SK-N-DZ (cell line): Measurements from ENCODE around the gene ZCCHC2.
A peak's percentile ranks its signal among the peaks of the same experiment; 100 is the strongest.

ENCODE experiments used
- DNase-seq: peaks from one replicate; pipeline ENCODE4 v3.0.0-alpha.2; 2015; ENCODE audit warnings: low spot score

Gene ZCCHC2

DNA sequence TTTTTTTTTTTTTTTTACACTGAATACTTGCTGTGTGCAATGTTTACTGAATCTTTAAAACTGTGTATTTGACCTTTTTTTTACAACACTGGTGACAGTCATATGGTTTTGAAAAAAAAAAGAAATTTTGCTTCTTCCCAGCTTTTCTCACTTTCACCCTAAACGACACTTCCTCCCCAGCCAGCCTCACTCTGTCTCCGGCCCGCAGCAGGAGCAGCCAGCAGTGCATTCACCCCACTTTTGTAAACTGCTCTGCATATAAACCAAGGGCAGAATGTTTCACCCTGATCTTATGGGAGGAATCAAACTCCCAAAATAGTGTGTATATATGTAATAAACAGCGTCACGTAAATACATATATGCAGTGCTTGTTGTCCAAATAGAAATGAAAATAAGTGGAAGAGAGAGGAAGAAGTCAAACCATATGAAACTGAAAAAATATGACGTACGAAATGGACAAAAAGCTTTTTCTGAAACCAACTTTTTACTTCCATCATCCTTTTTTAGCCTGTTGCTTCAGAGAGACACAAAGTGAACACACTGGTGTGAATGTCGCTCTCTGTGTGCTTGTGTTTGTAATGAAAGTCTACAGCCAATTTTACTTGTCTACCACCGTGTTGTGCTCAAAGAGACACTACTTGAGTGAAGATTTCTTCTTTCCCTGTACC is 54.2 kb downstream of the ZCCHC2 start:
- no peak for DNase-seq

DNA sequence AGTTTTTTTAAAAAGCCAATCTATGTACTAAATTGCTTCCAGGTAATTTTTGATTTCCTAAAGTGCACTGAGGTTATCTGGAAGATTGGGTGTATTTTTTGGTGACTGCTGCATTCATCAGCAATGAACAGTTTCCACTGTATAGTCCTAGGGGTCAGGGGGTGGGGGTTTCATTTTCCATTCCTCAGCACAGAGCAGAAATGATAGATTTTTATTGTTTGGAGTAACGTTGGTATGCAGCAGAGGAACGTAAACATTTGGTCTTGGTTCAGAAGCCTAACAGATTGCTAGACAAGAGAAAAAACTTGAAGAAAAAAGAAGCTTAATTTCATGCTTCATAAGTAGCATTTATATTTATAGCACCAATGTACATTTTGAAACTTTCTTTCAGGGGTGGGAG is 54.9 kb downstream of the ZCCHC2 start:
- no peak for DNase-seq

DNA sequence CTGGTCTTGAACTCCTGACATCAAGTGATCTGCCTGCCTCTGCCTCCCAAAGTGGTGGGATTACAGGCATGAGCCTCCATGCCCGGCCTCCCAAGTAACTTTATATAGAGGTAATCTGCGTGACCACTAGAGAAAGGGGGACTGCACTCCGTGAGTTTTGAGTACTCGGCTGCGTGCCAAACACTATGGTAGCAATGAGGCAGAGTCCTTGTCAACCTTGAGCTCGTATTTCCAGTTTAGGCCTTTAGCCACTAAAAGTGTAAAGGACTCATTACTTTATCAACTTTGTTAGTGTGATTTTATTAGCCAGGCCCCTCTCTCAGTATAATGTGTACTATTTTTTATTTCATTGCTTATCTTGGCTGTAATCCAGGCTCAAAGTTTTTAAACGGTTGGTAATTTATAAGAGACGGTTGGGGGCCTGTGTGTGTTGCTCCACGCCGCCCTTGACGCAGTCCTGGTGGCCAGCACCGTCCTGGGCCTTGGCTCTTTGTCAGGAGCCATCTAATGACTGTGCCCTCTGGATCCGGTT is 56.2 kb downstream of the ZCCHC2 start:
- DNase-seq = no peak

DNA sequence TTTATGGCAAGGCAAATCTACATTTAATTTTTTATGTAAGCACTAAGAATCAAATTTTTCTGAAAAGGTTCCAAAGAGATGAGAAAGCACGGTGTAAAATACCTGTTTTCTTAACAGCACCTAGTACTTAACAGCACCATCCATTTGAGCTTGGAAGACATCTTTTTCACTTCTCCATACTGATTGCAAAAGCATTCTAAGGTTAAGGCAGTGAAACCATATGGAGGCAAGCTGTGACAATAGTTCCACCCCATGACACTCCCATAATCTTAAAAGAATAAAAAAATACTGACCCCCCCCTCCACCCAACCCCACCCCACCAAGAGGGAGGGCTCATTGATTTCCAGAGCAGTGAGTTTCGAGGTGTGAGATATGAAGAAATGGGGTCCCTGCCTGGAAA is 60.6 kb downstream of the ZCCHC2 start:
- no peak for DNase-seq

DNA sequence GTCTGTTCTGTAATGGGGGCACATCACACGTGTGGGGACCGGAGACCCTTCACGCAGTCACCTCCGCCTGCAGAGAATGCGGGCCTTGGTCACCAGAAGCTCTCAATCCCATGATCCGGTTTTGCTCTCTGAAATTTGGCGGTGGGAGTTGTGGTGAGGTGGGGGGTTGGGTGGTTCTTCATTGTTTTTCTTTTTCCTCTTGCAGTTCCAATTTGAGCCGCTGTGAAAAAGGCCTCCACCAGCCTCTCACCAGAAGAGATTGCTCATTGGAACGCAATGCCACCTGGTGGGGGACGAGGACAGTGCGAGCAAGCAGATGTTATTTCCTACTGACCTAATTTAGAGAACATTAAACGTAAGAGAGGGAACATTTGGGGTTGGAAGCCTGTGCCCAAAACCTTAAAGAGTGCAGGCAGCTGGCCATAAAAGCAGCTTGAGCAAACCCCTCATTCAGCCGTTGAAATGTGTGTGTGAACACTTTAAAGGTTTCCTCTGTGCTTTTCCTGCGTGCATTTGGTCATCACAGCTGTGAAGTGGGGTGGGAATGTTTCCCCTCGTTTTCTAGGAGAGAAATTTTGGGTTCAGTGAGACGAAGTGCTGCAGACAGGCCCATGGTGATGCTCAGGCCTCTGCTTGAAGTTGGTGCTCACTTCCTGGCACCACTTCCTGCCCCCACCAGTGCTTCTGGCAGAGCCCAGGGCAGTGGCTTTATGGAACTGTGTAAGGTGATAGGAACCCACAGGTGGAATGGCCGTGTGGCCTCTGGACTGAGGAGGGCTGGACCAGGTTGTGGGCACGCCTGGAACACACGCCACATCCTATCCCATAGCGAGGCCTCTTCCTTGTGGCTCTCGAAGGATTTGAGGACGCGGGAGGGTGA is 61.7 kb downstream of the ZCCHC2 start:
- peak; percentile 80 for DNase-seq

DNA sequence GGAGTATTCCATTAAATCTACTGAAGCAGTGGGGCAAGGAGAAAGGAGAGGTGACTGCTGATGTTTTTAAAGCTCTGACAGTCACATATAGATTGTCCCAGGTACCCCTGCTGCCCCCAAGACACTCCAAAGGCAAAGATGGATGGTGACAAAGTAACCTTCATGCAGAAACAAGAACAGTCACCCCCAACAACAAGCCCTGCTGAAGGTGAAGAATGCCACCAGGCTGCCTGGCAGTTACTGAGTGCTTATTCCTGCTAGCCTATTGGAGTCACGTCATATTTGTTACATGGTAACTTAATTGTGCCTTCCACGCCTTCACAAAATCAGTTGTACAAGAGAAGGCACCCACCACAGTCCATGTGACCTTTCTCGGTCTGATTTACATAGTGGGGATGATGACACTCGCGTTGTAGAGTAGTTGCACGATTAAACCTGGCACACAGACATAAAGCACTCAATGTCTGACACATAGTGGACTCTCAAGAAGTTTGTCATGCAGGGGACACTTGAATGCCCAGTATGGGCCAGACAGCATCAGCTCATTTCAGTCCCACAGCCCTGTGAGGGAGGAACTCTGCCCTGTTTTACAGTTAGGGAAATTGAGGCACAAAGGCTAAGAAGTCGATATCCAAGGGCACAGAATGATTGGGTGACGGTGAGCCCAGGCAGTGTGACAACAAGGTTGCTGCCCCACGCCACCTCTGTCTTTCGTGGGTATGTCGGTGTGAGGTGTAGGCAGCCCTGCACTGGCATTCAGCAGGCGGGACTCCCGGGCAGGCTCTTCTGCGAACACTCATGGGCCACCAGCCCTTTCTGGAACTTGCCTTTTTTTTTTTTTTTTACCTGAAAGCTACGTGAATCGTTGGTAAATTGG is 62.7 kb downstream of the ZCCHC2 start:
- DNase-seq = no peak

DNA sequence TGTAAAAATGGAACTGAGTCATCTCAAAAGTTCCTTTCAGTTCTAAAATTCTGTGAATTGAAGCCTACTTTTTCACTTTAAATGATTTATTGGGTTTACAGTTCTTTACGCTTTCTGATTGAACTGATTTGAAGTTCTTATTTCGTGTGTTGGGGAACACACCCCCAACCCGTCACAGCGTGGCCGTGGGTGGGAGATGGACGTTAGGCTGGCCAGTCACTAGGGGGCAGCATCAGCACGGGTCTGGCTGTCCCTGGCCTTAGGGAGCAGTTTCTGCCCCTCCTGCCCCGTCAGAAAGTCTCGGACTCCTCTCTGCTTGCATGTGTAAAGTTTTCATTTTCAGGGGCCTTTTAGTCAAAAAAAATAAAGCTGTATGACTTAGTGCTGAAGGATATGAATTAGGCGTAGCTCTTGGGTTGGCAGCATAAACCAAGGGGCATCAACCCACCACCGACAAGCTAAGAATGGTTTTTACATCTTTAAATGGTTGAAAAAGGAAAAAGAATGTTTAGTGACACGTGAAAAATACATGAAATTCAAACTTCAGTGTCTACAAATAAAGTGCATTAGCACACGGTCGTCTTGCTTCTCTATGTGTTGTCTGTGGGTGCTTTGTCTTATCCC is 63.4 kb downstream of the ZCCHC2 start:
- DNase-seq = peak; percentile 53

DNA sequence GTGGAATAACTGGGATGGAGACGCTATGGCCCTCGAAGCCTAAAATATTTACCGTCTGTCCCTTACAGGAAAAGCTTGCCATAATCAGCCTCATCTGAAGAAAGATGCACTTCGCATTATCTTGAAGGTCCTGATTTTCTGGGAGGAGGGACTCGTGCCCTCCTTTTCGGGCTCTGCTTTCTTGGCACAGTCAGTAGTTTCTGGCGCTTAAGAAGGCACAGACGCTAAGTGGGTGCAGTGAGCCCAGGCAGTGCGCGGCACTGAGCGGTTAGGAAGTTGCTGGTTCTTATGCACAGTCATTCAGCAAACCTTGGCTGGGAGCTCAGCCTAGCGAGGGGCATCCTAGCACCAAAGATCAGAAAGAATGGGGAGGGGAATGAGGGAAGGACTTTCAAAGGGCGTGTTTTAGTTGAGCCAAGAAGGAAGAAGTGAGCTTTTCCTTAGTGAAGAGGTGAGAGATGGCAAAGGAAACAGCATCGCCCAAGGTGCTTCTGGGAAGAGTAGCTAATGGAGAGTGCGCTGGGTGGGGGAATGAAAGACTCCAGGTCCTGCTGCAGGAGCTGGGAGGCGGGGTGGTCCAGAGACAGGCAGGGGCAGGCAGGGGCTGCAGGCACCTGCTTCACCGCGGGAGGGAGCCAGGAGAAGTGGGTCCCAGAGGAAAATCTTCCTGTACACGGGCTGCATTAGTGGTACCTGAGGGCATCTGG is 64.1 kb downstream of the ZCCHC2 start:
- DNase-seq = no peak

DNA sequence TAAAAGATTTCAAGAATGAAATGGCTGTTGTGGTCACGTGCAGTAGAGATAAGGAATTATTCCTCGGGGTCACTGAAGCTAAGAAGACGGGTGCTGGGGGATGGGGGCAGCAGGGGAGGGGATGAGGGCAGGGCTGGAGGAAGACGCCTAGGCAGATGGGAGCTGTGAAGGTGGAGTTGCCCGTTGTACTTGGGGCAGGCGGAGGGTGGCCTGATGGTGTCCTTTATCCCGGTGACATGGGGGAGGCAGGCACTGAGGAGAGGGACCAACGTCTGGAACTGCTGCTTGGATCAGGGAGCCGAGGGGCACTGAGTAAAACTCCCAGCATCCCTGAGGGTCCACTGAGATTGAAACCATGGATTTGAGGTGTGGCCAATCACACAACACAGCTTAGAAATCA is 64.9 kb downstream of the ZCCHC2 start:
- DNase-seq = no peak

DNA sequence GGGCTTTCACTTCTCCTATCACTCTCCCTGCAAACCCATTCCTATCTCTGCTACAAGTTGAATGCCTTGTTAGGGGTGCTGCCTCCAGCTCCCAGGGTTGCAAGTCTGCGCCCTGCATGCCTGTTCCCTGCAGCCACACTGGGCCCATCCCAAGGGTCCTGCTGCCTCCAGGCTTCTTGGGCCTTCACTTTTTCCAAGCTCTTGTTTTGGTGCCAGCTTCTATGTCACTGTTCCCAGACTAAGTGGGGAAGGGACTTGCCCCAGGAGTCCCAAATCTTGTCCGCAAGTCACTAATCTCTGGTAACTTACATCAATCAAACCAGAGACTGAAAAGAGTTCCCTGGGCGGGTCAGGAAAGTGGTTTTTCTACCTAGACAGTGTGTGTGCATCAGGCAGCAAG is 65.4 kb downstream of the ZCCHC2 start:
- no peak for DNase-seq

DNA sequence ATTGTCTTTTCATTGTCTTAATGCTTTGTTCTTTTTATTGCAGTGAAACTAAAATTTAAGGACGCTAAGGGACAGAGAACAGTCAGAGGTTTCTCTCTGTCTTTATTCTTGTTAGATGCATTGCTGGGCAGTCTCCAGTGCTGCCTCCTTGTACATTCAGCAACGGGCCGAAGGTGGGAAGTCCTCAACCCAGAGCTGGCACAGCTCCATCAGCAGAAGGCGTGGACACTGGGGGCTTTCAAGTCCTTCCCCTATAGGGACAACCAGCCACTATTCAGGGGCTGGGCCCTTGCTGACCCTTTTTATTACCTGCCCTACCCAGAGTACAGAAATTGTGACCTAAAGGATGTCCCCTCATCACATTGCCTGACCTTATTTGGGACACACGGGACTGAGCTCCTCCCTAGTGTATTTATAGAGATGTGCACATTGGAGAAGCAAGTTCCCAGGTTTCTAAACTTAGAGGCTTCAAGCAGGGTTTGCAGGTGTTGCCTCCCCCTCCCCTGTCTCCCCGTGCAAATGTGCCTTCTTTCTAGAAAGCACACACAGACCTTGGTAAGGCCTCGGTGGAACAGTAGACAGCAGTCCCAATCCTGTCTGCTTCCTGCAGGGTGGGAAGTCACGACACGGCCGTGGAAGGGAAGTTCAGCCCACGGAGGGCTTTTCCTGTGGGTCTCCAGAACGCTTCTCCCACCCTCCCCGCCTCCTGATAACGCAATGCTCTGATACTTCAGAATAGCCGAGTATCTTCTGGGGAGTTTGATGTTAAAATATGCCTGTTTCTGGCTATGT is 68.2 kb downstream of the ZCCHC2 start:
- DNase-seq = no peak

DNA sequence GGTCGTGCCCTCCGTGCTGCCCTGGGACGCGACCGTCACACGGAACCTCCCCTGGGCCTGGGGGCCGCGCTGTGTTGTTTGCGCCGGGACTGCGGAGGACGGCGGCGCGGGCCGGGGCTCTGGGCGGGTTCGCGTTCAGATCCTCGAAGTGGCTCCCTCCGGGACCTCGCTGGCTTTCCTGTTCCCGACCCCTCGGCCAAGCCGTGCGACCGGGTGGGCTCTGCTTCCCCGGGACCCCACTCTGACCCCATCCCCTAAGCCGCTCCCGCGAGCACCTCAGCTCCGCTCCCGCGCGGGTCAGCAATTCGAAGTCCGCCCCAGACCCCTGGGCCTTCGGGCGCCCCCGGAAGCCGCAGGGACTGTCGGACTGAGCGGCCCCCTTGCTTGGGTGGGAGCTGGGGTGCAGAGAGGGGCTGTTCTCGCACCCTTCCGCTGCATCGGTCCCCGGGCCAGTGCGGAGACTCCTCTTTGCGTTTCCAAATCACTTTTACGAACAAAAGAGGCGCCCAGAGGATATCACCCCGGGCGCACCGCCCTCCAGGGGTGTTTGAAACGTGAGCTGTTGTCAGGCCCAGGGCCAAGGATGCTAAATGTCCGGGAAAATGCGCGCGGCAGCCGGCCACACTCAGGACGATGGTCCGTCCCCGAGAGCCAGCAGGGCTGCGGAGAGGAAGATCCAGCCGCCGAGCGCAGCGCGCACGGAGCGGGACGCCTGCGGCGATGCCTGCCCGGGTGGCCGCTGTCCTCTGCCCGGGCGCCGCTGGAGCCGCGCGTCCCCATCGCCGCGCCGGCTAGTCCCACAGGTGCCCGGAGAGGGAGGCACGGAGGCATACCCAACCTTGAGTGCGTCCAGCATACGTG is 73.5 kb downstream of the ZCCHC2 start:
- DNase-seq = no peak

DNA sequence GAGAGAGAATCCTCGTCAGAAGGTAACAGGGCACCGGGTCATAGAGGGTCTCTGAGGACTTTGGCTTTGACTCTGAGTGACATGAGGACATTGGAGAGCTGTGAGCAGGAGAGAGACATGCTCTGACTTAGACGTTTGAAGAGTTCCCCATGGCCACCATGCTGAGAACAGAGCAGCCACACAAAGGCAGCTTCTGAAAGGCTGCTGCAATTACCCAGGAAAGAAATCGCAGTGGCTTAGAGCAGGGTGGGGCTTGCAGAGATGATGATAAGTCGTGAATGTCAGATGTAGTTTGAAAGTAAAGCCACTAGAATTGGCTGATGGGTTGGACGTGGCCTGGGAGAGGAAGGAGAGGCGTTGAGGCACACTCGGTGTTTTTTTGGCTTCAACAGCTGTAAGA is 79.0 kb downstream of the ZCCHC2 start:
- DNase-seq = no peak

DNA sequence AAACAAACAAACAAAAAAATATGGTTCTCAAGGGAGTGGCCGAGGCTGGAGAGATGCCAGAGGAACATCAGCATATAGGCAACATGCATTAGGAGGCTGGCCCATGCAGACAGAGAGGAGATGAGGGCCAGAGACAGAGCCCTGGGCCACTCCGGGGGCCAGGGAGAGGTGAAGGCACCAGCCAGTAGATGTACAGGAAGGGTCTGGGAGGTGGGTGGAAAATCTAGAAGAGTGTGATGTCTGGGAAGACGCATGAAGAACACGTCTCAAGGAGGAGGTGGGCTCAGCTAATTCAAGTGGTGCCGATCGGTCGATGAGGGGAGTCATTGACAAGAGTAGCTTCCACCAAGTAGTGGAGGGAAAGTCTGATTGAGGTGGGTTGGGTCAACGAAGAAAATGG is 79.9 kb downstream of the ZCCHC2 start:
- DNase-seq = no peak

DNA sequence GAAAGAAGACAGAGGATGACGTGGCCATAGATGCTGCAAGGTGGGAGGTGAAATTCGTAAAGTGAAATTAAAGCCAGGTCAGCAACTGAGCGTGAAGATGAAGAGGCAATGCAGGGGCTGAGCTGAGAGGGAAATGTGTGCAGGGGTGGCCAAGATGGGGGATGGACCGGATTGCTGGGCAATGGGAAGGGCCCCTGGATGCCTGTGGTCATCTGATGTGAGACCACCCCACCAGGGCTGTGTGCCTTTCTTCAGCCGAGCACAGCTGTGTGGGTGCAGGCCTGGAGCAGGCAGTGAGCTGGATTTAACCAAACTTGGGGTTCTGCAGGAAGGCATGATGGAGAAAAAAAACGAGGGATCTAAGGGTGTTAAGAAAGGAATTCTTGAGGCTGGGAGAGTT is 80.4 kb downstream of the ZCCHC2 start:
- DNase-seq = no peak

DNA sequence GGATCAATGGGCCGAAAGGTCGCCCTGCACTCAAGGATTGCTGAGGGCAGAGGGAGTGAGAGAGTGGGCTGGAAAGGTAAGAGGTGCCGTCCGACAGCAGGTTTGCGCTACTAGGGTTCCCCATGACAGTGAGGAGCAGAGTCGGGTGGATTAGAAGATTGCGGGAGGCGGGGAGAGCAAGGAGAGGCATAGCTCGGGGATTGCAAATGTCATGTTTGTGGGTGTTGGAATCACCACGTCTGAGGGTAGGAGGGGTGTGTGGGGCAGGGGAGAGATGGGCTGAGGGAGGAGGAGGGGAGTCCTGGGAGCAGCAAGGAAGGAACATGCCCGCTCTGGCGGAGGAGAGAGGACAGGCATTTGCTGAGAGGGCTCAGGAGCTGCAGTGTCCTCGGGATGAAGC is 81.2 kb downstream of the ZCCHC2 start:
- no peak for DNase-seq

DNA sequence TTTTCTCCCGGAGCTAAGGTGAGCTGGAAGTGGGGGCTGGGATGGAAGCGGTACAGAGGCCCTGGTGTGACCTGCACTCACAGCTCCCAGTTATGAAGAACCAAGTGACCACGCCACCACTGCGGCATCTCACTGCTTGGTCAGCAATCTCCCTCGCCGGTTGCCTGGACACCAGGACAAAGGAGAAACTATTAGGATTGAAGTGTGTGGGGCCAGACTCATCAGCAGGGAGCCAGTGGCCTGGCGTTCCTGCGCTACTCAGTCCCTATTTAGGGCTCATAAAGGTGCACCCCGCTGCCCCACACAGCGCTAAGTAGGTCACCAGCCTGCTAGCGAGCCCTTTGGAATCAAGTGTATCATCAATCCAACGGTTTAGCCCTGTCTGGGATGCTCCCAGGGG is 82.9 kb downstream of the ZCCHC2 start:
- no peak for DNase-seq

DNA sequence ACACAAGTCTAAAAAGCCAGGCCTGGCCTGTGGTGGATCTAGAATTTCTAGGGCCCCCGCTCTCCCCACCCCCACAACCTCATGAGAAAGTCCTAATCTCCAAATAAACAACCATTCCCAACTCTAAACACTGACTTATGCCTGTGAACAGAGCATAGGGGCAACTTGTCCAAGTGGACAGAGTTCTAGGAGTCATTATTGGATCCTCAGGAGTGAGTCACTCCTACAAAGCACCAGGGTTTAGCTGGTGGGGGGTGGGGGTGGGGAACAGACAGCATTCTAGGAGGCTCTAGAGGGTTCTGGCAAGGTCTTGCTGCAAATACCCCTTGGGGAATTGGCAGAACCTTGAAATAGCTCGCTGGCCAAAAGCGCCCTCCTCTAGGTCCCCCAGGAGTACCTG is 83.3 kb downstream of the ZCCHC2 start:
- no peak for DNase-seq

DNA sequence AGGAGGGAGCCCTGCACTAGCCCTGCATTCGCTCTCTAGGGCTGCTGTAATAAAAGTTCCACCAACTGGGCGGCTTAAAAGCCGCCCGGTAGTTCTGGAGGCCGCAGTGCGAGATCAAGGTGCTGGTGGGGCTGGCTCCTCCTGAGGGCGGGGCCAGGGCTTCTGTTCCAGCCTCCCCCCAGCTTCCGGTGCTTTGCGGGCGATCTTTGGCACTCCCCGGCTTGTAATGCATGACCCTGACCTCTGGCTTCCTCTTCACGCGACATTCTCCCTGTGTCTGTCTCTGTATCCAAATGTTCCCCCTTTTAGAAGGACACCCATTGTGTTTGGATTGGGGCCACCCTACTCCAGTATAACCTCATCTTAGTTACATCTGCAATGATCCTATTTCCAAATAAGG is 84.5 kb downstream of the ZCCHC2 start:
- DNase-seq = no peak
